Placental epithelial cell (primary cell): ENCODE results near the gene ADAM30. TPM values are rescaled to one million over a fixed set of nuclear protein-coding genes. Genes with fewer than 3 reads are reported as not detected.

Experiments
- total RNA-seq: library from RNA; depleted of rRNA; stranded (reverse); fragments of >200 nt; gene quantifications from 2 replicates; pipeline ENCODE4 v1.2.3, GENCODE V29; 2012

Gene ADAM30
- total RNA-seq, result not detected in 2 replicates

GRCh38 chr1:119896303-119896702 is at the start of gene ADAM30:
ADAM30 (minus strand) TSS chr1:119896515; CDS start chr1:119896336, 179 bp downstream.

Other genes with a start within 250 kb of the ADAM30 start
- 5.9 and 8.2 TPM in 2 replicates for gene ZNF697, start 248.2 kb downstream of the ADAM30 start, total RNA-seq
- gene PHGDH, start 184.6 kb downstream of the ADAM30 start, total RNA-seq, result 86.0 and 168 TPM in 2 replicates
- not detected in 2 replicates for gene HMGCS2, start 127.6 kb downstream of the ADAM30 start, total RNA-seq
- not detected in 2 replicates for gene REG4, start 85.1 kb downstream of the ADAM30 start, total RNA-seq
- 103 and 110 TPM in 2 replicates for gene NOTCH2, start 173.1 kb upstream of the ADAM30 start, total RNA-seq